ENCODE data around the gene COL20A1.

Gene COL20A1

GRCh38 chr20:63310265-63310991 is 17.4 kb downstream of the COL20A1 start:
- DNase-seq: no peak

GRCh38 chr20:63311186-63311832 is 18.3 kb downstream of the COL20A1 start:
- no peak for DNase-seq

GRCh38 chr20:63311833-63312243 is 18.9 kb downstream of the COL20A1 start:
- no peak for DNase-seq

- no peak for DNase-seq
These were observed 19.3 kb downstream of the COL20A1 start for GRCh38 chr20:63312273-63312672.

- DNase-seq: no peak
These were observed 19.8 kb downstream of the COL20A1 start for GRCh38 chr20:63312690-63313348.

- DNase-seq: no peak
These were observed 20.5 kb downstream of the COL20A1 start for GRCh38 chr20:63313349-63314014.

- DNase-seq: no peak
These were observed 21.1 kb downstream of the COL20A1 start for GRCh38 chr20:63314015-63314471.

- no peak for DNase-seq
These were observed 21.7 kb downstream of the COL20A1 start for GRCh38 chr20:63314566-63315239.

GRCh38 chr20:63315240-63315689 is 22.3 kb downstream of the COL20A1 start:
- DNase-seq: no peak

GRCh38 chr20:63315731-63316491 is 22.9 kb downstream of the COL20A1 start:
- DNase-seq: no peak

- no peak for DNase-seq
These were observed 23.5 kb downstream of the COL20A1 start for GRCh38 chr20:63316502-63316921.

- DNase-seq: no peak
These were observed 24.1 kb downstream of the COL20A1 start for GRCh38 chr20:63317061-63317460.

GRCh38 chr20:63317601-63318291 is 24.8 kb downstream of the COL20A1 start:
- DNase-seq: no peak

GRCh38 chr20:63318391-63319163 is 25.6 kb downstream of the COL20A1 start:
- DNase-seq: no peak

- no peak for DNase-seq
These were observed 26.4 kb downstream of the COL20A1 start for GRCh38 chr20:63319164-63320040.

- DNase-seq: no peak
These were observed 27.1 kb downstream of the COL20A1 start for GRCh38 chr20:63320041-63320511.

GRCh38 chr20:63320616-63321147 is 27.7 kb downstream of the COL20A1 start:
- no peak for DNase-seq

GRCh38 chr20:63321148-63321831 is 28.3 kb downstream of the COL20A1 start:
- no peak for DNase-seq
